H9 (cell line): ENCODE measurements around the gene DENND4B. TPM values are rescaled to one million over a fixed set of nuclear protein-coding genes. Genes with fewer than 3 reads are reported as not detected.

Experiments used
- DNase-seq: peaks from one replicate; pipeline ENCODE4 v3.0.0-alpha.2; 2017
- H2AFZ ChIP-seq: one replicate; pipeline ENCODE4 v1.6.1; 2013; ENCODE audit warnings: mild to moderate bottlenecking, low read length, control low read depth, moderate library complexity
- H2AK5ac ChIP-seq: 2 replicates; pipeline ENCODE4 v1.6.1; 2013; ENCODE audit warnings: low read length, control low read depth, mixed read lengths; ENCODE audit not compliant: insufficient read length
- H2BK120ac ChIP-seq: one replicate; pipeline ENCODE4 v1.6.1; 2013; ENCODE audit warnings: low read depth, mild to moderate bottlenecking, low read length, control low read depth, inconsistent platforms; ENCODE audit not compliant: poor library complexity, severe bottlenecking
- H2BK12ac ChIP-seq: 2 replicates; pipeline ENCODE4 v1.6.1; 2013; ENCODE audit warnings: low read length, control low read depth, mixed read lengths, low read depth; ENCODE audit not compliant: insufficient read length
- H2BK15ac ChIP-seq: 2 replicates; pipeline ENCODE4 v1.6.1; 2013; ENCODE audit warnings: low read depth, low read length, control low read depth
- H2BK20ac ChIP-seq: one replicate; pipeline ENCODE4 v1.6.1; 2013; ENCODE audit warnings: low read depth, mild to moderate bottlenecking, low read length, control low read depth, inconsistent platforms; ENCODE audit not compliant: poor library complexity, severe bottlenecking
- H2BK5ac ChIP-seq: 2 replicates; pipeline ENCODE4 v1.6.1; 2013; ENCODE audit warnings: low read length, control low read depth, mixed read lengths; ENCODE audit not compliant: insufficient read length
- H3K14ac ChIP-seq: 2 replicates; pipeline ENCODE4 v1.6.1; 2013; ENCODE audit warnings: low read length, control low read depth; ENCODE audit not compliant: insufficient read depth
- H3K18ac ChIP-seq: 2 replicates; pipeline ENCODE4 v1.6.1; 2013; ENCODE audit warnings: low read depth, mild to moderate bottlenecking, mixed read lengths, low read length, control low read depth; ENCODE audit not compliant: insufficient read length
- H3K23ac ChIP-seq: 2 replicates; pipeline ENCODE4 v1.6.1; 2013; ENCODE audit warnings: low read length, control low read depth, mixed read lengths, low read depth; ENCODE audit not compliant: insufficient read length
- H3K23me2 ChIP-seq: 2 replicates; pipeline ENCODE4 v1.6.1; 2013; ENCODE audit warnings: low read depth, mild to moderate bottlenecking, mixed read lengths, low read length, control low read depth; ENCODE audit not compliant: insufficient read length, poor library complexity, severe bottlenecking
- H3K27ac ChIP-seq: 2 replicates; pipeline ENCODE4 v1.5.1; 2013; ENCODE audit warnings: low read length, control low read depth, mixed read lengths, low read depth; ENCODE audit not compliant: insufficient read length
- H3K27me3 ChIP-seq: 2 replicates; pipeline ENCODE4 v1.6.1; 2013; ENCODE audit warnings: low read length, control low read depth, inconsistent platforms; ENCODE audit not compliant: insufficient read depth
- H3K4ac ChIP-seq: 2 replicates; pipeline ENCODE4 v1.6.1; 2013; ENCODE audit warnings: low read depth, mild to moderate bottlenecking, control low read depth, inconsistent platforms, low read length, moderate library complexity
- H3K4me1 ChIP-seq: 2 replicates; pipeline ENCODE4 v1.6.1; 2013; ENCODE audit warnings: low read length, control low read depth, inconsistent platforms; ENCODE audit not compliant: insufficient read depth
- H3K4me2 ChIP-seq: 2 replicates; pipeline ENCODE4 v1.6.1; 2013; ENCODE audit warnings: low read length, control low read depth, mixed read lengths; ENCODE audit not compliant: insufficient read length, insufficient read depth
- H3K56ac ChIP-seq: 2 replicates; pipeline ENCODE4 v1.6.1; 2013; ENCODE audit warnings: low read depth, mild to moderate bottlenecking, mixed read lengths, low read length, control low read depth; ENCODE audit not compliant: insufficient read length
- H3K79me1 ChIP-seq: 2 replicates; pipeline ENCODE4 v1.6.1; 2013; ENCODE audit warnings: low read depth, mild to moderate bottlenecking, moderate library complexity, low read length, control low read depth, inconsistent platforms; ENCODE audit not compliant: insufficient read depth, poor library complexity, severe bottlenecking
- H3K79me2 ChIP-seq: 2 replicates; pipeline ENCODE4 v1.6.1; 2013; ENCODE audit warnings: low read length, control low read depth, inconsistent platforms; ENCODE audit not compliant: insufficient read depth
- H3K9ac ChIP-seq: 2 replicates; pipeline ENCODE4 v1.6.1; 2013; ENCODE audit warnings: low read length, control low read depth, mixed read lengths; ENCODE audit not compliant: insufficient read length; ENCODE audit errors: extremely low read depth
- H3K9me3 ChIP-seq: one replicate; pipeline ENCODE4 v1.6.1; 2013; ENCODE audit warnings: low read depth, low read length, inconsistent platforms; ENCODE audit not compliant: control insufficient read depth
- H3T11ph ChIP-seq: one replicate; pipeline ENCODE4 v1.6.1; 2013; ENCODE audit warnings: mild to moderate bottlenecking, low read length, control low read depth, inconsistent platforms
- H4K20me1 ChIP-seq: one replicate; pipeline ENCODE4 v1.6.1; 2013; ENCODE audit not compliant: control insufficient read depth, insufficient read length, insufficient read depth
- H4K5ac ChIP-seq: 2 replicates; pipeline ENCODE4 v1.6.1; 2013; ENCODE audit warnings: low read depth, mild to moderate bottlenecking, mixed read lengths, low read length, control low read depth; ENCODE audit not compliant: insufficient read length
- H4K8ac ChIP-seq: replicated peaks from 2 replicates; pipeline ENCODE4 v1.6.1; 2013; ENCODE audit warnings: low read length, control low read depth, mixed read lengths, low read depth; ENCODE audit not compliant: insufficient read length
- H4K91ac ChIP-seq: 2 replicates; pipeline ENCODE4 v1.6.1; 2013; ENCODE audit warnings: low read depth, mild to moderate bottlenecking, moderate library complexity, mixed read lengths, low read length, control low read depth; ENCODE audit not compliant: insufficient read length
- H3K27ac Mint-ChIP-seq, 3 experiments: 2 replicates in 2 of 3; 3 replicates in 1 of 3; pipeline ENCODE4 v1.8.0; 2020 to 2021; ENCODE audit warnings: mixed read lengths in 3 of 3, mild to moderate bottlenecking in 1 of 3, moderate library complexity in 1 of 3
- H3K27me3 Mint-ChIP-seq: 2 replicates; pipeline ENCODE4 v1.8.0; 2021; ENCODE audit warnings: low read depth, mild to moderate bottlenecking, moderate library complexity, mixed read lengths
- H3K36me3 Mint-ChIP-seq, 3 experiments: 2 replicates in 2 of 3; 3 replicates in 1 of 3; pipeline ENCODE4 v1.8.0; 2020 to 2021; ENCODE audit warnings: low read depth in 3 of 3, mixed read lengths in 3 of 3; ENCODE audit not compliant: insufficient read depth in 1 of 3
- H3K4me1 Mint-ChIP-seq, 2 experiments: 2 replicates each; pipeline ENCODE4 v1.8.0; 2020; ENCODE audit warnings: mixed read lengths in 2 of 2
- H3K4me3 Mint-ChIP-seq, 2 experiments: 2 replicates in 1 of 2; 3 replicates in 1 of 2; pipeline ENCODE4 v1.8.0; 2020 to 2021; ENCODE audit warnings: mild to moderate bottlenecking in 2 of 2, mixed read lengths in 2 of 2, moderate library complexity in 1 of 2
- H3K9me3 Mint-ChIP-seq, 2 experiments: 2 replicates in 1 of 2; 3 replicates in 1 of 2; pipeline ENCODE4 v1.8.0; 2020; ENCODE audit warnings: mild to moderate bottlenecking in 2 of 2, mixed read lengths in 2 of 2, moderate library complexity in 1 of 2
- CTCF ChIP-seq: fragments of 200-600 bp; sonication (generic); conservative IDR thresholded peaks from 3 replicates; pipeline ENCODE4 v1.8.0; 2021; ENCODE audit warnings: antibody characterized with exemption, mild to moderate bottlenecking
- WGBS: extraction: QIAGEN DNeasy Blood & Tissue Kit; methylation state at CpG from one replicate; pipeline ENCODE4 v1.1.7; 2013; ENCODE audit warnings: missing lambda C conversion rate, low lambda C conversion rate, mixed read lengths; ENCODE audit not compliant: insufficient read length; ENCODE audit errors: extremely low coverage; 5-methylcytosine and 5-hydroxymethylcytosine counted together
- total RNA-seq: library from RNA; stranded (reverse); gene quantifications from 2 replicates; pipeline ENCODE4 v1.2.1, GENCODE V29; 2021

The DENND4B gene
- total RNA-seq, 1 experiment from 2014 or later, result 84.6 TPM

- Histone ChIP-seq H2BK5ac (no peak overlapping the region), H3K4me2 (no peak overlapping the region), H2BK120ac (no peak overlapping the region), H3K4ac (no peak overlapping the region), H2AK5ac (no peak overlapping the region), H3K23ac (no peak overlapping the region), H2AFZ (no peak overlapping the region), H4K20me1 (no peaks in the 10 kb centered on the region), H3K14ac (no peak overlapping the region), H4K91ac (no peak overlapping the region), H3K4me1 (no peaks in the 10 kb centered on the region), H3K79me1 (peaks cover 3% of the 10 kb centered on the region), H3K9me3 (no peaks in the 10 kb centered on the region), H4K8ac (no peak overlapping the region), H3K9ac (no peak overlapping the region), H3K18ac (no peak overlapping the region), H3K27me3 (no peaks in the 10 kb centered on the region), H3K23me2 (no peaks in the 10 kb centered on the region), H3K79me2 (peaks cover 3% of the 10 kb centered on the region; the same call in 1 of the 2 replicates), H3K27ac (no peak overlapping the region), H4K5ac (no peak overlapping the region), H2BK12ac (no peak overlapping the region), H3T11ph (no peak overlapping the region), H2BK20ac (no peak overlapping the region), H2BK15ac (no peak overlapping the region), H3K56ac (no peak overlapping the region)
- peaks cover 0 to 3% of the 10 kb centered on the region in 2 experiments; a peak in 3 of 4 replicates for H3K4me1 Mint-ChIP-seq
- no peak overlapping the region for H3K27ac Mint-ChIP-seq
- DNase-seq, result no peak
- TF ChIP-seq CTCF, result no peak
- no peak overlapping the region for H3K4me3 Mint-ChIP-seq
- no peaks in the 10 kb centered on the region for H3K9me3 Mint-ChIP-seq
- 100% methylated on average over 2 of the region's 9 CpGs for WGBS
- H3K27me3 Mint-ChIP-seq, result no peaks in the 10 kb centered on the region
- peaks cover 1 to 5% (median 2%) of the 10 kb centered on the region in 3 experiments; a peak in 3 of 7 replicates for H3K36me3 Mint-ChIP-seq
These were observed 64.8 kb downstream of the DENND4B start for GRCh38 chr1:153881751-153882150.
